Activated gamma-delta T cell treated with anti-CD3 and anti-CD28 coated beads, Interleukin-2, amount 50 U/mL, for 16 hours (primary cell): ENCODE measurements around the gene LRG1.
A peak's percentile ranks its signal among the peaks of the same experiment; 100 is the strongest.
"Not testable (repeated sequence)": the region's sequence is repeated elsewhere in the genome, so short reads cannot be mapped to it uniquely, and the experiment has no call there.

Experiments used
- DNase-seq: peaks from one replicate; pipeline ENCODE4 v3.0.0-alpha.2; 2020; ENCODE audit warnings: low read depth

LRG1 gene

DNA sequence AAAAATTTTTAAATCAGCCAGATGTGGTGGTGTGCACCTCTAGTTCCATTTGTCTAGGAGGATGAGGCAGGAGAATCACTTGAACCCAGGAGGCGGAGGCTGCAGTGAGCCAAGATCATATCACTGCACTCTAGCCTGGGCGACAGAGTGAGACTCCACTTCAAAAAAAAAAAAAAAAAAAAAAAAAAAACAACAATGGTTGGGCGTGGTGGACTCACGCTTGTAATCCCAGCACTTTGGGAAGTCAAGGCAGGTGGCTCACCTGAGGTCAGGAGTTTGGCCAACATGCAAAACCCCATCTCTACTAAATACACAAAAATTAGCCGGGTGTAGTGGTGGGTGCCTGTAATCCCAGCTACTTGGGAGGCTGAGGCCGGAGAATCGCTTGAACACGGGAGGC is 12.5 kb downstream of the LRG1 start:
- DNase-seq, result not testable (repeated sequence)

DNA sequence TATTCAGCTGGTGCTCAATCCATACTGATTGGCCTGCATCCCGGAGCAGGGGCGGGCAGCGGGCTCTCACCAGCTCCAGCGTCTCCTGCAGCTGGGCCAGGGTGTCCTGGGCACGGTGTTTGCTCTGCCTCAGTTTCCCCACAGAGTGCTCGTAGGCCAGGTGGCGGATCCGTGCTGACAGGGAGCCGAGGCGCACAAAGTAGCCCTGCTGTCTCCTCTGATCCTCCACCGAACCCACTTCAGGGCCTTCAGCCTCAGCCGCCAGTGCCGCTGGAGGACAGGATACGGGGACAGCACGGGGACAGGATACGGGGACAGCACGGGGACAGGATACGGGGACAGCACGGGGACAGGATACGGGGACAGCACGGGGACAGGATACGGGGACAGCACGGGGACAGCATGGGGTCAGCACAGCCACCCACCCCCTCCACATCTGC is 14.3 kb downstream of the LRG1 start:
- no peak for DNase-seq

DNA sequence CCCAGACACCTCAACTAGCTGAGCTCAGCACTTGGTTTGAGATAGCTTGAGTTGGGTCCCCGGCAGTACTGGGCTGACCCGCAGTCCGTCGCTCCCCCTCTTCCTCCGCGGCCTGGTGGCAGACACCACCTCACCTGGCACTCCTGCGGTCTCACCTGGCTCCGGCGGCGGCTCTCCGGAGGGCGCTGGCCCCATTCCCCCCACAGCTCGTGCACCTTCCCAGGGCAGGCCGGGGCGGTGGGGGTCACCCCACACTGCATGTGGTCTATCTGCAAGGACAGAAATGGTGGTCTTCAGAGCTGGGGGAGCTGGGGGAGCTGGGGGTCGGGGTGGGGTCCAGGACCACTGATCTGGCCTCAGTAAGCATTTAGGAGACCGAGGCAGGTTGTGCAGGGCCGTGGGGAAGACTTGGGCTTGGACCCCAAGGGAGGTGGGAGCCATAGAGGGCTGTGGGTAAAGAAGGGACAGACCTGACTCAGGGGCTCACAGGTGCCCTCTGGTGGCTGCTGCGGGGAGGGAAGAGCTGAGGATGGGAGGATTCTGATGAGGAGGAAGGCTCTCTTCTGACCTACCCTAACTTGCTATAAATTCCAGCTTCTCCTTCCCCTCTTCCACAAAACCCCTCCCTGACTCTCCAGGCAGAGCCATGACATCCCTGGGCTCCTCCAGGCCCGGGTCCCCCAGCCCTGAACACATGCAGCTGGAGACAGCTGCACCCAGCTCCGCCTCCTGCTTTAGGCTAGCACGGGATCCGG is 14.9 kb downstream of the LRG1 start:
- peak; percentile 46 for DNase-seq

DNA sequence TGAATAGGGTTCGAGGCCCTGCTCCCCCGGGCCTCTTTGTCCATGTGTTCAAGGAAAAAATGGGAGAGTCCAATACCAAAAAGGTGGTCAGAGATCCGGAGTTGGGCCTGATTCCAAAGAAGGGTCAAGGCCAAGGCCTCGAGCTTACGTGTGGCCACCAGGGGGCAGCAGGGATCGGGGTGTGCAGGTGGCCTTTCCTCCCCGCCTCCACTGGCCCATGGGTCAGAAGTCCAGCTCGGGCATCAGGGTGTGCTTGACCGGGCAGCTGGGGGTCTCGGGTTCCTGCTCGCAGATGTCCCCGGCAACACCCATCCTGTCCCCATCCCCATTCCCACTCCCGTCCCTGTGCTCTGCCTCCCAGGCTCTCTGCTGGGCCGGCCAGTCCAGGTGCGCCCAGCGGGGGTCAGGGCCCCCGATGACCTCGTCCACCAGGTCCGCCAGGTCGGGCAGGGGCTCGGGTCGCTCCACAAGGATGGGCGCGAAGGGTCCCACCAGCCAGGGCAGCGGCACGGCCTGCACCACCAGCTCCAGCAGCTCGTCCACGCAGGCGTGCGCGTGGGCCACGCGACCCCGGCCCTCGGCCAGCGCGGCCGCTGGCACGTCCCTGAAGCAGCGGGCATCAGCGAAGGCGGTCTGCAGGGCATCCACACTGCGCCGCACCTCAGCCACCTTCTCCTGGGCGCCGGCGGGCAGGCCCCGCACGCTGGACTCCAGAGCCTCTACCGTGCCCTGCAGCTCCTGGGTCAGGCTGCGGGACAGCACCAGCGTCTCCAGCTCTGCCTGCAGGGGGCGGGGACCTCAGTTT is 16.3 kb downstream of the LRG1 start:
- no peak for DNase-seq

DNA sequence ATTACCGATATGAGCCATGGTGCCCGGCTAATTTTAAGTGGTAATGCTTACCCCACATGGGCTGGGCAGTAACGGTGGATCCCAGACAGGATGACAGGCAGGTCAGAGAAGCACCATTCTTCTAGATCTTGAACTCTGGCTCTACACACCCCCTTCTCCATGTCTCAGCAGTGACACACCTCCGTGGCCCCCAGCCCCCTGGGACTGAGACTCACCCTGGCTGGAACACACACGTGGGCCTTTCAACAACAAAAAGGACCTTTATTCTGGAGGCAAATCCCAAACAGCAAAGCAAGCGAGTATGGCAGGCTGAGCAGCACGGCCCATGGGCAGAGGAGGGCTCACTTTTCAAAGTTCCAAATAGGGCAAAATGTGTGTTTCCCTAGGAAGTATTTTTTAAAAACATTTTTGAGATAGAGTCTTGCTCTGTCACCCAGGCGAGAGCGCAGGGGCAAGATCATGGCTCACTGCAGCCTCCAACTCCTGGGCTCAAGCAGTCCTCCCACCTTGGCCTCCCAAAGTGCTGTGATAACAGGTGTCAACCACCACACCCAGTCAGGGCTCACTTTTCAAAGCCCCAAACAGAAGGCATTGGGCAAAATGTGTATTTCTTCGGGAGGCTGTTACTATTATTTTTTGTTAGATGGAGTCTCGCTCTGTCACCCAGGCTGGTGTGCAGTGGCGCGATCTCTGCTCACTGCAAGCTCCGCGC is 17.4 kb downstream of the LRG1 start:
- DNase-seq, result no peak

DNA sequence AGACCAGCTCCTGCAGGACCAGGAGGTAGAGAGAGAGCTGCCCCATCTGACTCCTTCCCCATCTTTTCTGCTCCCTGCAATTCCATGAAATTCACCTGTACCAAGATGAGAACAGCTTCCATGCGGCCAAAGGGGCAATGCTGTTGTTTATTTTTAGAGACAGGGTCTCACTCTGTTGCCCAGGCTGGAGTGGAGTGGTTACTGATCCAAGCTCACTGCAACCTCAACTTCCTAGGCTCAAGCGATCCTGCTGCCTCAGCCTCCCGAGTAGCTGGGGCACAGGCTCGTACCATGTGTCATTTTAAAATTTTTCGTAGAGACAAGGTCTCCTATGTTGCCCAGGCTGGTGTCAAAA is 18.0 kb downstream of the LRG1 start:
- DNase-seq, result no peak

DNA sequence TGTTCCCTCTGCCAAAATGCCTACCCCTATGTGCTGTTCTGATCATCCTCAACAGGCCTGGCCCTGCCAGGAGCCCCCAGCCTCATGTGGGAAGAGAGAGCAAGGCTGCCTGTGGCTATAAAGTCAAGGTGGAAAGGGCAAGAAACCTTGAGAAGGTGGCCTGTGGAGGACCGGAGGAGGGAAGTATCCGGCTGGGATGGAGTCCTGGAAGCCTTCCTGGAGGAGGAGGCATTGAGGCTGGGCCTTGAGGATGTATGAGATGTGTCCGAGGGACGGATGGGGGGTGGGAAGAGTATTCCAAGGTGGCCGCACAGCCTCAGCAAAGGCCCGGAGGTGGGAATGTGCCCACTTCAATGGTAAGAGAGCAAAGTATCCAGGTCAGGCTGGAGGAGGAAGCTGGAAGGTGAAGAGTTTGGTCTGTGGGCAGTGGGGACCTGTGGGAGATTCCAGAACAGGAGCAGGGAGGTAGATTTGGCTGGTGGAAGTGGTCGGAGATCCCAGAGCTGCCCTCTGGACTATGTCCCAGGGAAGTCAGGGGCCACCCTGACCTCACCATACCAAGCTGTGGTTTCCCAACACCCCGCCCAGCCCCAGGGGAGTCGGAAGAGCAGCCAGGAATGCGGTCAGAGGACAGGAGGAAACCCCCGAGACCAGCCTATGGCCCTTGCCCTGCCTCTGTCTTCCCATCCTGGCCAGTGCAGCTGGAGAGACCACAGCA is 18.5 kb downstream of the LRG1 start:
- no peak for DNase-seq

DNA sequence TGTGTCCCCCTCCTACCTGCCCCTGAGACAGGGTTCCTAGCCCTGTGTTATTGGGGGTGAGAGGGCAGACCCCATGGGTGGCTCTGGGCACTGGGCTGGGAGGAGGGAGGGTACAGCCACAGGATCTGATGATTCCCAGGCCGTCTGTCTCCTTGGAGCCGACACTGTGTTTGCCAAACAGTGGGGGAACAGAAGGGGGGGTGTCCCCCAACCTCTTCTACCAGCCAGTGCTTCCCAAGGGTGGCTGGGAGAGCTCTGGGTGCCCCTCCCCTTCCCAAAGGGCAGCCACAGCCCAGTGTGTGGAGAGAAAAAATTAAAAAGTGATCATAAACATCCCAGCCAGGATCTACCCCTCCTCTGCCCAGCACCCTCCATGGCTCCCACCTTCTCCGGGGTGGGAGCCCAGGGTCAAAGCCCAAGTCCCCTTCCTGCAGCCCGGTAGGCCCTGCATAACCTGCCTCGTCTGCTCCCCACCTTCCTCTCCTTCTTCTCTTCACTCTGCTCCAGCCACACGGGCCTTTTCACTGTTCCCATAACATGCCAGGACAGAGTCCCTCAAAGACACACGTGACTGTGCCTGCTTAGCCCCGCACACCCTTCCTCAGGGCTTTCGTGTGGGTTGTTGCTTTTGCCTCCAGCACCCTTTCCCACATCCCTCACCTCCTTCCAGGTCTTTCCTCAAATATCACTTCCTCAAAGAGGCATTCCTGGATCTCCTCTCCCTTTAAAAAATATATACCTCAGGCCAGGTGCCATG is 20.1 kb downstream of the LRG1 start:
- no peak for DNase-seq

DNA sequence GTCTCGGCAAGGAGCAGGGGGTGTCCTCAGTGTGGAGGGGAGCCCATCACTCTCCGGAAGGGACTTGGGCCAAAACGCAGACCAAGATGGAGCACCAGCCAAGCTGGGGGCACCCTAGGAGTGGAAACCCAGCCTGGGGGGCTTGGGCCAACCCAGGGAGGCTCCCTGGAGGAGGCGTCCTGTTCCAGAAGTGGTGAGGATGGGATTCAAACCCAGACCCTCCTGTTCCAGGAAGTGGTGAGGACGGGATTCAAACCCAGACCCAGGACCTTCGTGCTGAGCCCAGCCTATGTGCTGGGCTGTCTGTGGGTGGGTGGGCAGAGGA is 20.7 kb downstream of the LRG1 start:
- no peak for DNase-seq

DNA sequence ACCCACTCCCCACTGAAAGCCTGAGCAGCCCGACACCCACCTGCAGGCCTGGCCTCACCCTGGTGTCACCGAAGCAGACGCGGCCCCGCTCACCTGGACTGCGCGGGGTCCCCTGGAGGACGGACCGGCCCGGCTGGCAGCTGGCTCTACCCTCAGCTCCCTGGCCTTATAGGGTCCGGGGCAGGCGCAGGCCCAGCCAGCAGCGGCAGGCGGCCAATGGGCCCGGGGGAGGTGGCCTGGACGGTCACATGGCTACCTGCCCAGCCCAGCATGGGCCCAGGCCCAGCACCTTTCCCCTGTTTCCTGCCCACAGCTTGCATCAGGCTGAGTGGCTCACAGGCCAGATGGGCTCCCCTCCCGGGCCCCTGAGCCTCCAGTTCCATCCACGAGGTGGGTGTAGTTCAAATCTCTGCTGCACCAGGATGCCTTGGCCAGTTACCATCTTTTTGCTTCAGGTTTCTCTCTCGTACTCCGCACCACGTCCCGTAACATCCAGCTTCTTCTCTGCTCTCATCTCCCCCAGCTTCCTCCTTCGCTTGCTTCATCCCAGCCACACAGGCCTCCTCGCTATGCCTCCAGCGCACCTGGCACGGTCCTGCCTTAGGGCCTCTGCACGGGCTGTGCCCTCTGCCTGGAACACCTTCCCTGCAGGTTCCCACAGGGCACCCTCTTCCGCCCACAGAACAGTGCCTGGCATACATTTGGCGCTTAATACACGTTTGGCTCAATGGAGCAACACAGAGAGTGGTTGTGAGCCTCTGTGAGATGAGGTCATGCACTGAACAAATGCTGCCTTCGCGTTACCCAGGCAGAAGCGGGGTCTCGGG is 21.3 kb downstream of the LRG1 start, which contains the start of gene PLIN4:
Gene PLIN4 (minus strand): TSS at position 142 of the 827 bp plus-strand sequence. CDS start 214 bp downstream, outside the sequence.
- DNase-seq, result no peak

DNA sequence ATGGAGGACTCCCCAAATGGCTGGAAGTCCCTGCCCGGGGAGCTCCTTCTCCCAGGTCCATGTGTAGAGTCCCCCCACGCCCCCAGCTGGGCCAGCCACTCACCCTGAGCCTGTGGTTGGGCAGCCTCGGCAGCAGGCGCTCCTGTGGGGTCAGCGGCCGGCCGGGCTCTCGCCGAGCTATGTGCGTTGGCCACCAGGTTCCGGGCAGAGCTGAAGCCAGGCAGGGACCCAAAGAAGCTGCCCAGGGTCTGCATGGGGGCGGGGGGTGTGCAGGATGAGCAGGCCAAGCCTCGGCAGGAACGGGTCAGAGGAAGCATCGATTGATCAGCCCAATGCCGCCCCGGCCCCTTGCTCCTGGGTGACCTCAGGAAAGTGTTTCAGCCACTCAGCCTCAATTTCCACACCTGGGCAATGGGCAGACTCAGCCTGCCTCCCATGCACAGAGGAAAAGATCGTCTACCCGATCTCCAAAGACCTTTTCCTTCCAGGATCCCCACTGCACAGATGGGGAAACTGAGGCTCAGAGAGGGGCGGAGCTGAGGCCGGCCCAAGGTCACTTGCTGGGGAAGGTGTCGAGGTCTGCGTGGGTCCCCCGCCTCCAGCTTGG is 22.3 kb downstream of the LRG1 start:
- DNase-seq, result no peak

DNA sequence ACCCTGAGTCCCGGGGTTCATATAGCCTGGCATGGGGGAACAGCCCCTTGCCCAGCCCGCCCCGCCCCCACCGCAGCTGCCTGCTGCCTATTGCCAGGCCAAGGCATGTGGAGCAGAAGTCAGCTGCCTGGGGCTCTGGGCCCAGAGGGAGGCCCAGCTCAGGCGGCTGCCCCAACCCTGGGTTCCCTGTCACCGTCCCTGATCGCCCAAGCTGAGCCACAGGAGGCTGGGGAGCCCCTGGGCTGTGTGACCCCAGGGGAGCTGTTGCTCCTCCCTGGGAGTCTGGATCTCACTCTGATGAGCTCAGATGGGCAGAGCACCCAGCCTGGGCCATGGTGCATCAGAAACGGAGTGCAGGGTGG is 22.9 kb downstream of the LRG1 start:
- DNase-seq, result no peak

DNA sequence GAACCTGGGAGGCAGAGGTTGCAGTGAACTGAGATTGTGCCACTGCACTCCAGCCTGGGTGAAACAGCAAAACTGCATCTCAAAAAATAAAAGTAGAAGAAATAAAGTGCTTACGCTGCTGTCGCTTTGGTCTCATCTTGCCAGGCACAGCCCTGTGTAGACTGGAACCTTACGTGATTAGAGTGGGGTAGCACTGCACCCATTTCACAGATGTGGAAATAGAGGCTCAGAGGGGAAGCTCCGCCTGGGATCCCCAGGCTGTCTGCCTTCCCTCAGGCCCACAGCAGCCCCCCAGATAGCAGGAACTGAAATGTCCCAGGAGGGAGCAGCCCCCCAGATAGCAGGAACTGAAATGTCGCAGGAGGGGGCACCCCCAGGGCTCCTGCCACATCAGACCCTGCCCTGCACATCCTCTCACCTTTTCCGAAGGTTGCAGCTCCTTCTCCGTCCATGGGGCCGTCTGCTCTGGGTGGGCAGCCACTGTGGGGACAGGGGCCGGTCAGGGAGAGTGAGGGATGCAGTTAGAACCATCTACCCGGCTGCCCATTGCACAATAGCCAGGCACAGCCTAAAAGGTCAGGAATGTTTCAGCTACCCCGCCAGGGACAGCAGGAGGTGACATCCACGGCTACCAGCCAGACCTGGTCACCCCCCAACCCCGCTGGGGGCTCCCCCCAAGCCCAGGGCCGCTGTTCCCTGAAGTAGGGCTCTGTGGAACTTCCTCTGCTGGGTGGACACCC is 23.5 kb downstream of the LRG1 start:
- no peak for DNase-seq

DNA sequence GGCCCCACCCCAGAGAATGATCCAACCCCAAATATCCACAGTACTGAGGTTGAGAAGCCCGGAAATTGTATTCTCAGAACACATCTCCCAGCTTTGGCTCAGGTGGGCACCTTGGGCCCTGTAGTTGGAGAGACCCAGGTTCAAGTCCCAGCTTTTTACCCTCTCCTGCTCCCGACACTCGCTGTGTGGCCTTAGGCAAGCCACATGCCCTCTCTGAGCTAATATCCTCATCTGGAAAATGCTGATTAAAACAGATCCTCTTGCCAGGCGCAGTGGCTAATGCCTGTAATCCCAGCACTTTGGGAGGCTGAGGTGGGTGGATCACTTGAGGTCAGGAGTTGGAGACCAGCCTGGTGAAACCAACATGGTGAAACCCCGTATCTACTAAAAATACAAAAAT is 24.1 kb downstream of the LRG1 start:
- no peak for DNase-seq

DNA sequence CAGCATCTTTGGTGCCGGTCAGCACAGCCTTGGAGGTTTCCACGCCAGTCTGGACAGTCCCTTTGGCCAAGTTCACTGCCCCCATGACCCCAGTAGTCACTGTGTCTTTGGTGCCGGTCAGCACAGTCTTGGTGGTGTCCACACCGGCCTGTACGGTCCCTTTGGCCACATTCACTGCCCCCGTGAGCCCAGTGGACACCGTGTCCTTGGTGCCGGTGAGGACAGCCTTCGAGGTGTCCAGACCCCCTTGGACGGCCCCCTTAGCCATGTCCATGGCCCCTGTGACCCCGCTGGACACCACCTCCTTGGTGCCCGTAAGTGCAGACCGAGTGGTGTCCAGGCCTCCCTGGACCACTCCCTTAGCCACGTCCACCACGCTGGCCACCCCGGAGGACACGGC is 26.6 kb downstream of the LRG1 start:
- DNase-seq, result no peak

DNA sequence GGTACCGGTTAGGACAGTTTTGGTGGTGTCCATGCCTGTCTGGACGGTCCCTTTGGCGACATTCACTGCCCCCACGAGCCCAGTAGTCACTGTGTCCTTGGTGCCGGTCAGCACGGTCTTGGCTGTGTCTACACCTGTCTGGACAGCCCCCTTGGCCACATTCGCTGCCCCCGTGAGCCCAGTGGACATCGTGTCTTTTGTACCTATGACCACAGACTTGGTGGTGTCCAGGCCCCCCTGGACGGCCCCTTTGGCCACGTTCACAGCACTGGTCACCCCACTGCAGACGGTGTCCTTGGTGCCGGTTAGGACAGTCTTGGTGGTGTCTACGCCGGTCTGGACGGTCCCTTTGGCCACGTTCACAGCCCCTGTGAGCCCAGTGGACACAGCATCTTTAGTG is 27.8 kb downstream of the LRG1 start:
- no peak for DNase-seq

DNA sequence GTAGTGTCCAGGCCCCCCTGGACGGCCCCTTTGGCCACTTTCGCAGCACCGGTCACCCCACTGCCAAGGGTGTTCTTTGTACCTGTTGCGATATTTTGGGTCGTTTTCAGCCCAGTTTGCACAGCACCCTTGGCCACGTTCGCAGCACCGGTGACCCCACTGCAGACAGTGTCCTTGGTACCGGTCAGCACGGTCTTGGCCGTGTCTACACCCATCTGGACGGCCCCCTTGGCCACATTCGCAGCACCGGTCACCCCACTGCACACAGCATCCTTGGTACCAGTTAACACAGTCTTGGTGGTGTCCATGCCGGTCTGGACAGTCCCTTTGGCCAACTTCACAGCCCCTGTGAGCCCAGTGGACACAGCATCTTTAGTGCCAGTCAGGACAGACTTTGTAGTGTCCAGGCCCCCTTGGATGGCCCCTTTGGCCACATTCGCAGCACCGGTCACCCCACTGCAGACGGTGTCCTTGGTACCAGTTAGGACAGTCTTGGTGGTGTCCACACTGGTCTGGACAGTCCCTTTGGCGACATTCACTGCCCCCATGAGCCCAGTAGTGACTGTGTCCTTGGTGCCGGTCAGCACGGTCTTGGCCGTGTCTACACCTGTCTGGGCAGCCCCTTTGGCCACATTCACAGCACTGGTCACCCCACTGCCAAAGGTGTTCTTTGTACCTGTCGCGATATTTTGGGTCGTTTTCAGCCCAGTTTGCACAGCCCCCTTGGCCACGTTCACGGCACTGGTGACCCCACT is 28.4 kb downstream of the LRG1 start:
- no peak for DNase-seq

DNA sequence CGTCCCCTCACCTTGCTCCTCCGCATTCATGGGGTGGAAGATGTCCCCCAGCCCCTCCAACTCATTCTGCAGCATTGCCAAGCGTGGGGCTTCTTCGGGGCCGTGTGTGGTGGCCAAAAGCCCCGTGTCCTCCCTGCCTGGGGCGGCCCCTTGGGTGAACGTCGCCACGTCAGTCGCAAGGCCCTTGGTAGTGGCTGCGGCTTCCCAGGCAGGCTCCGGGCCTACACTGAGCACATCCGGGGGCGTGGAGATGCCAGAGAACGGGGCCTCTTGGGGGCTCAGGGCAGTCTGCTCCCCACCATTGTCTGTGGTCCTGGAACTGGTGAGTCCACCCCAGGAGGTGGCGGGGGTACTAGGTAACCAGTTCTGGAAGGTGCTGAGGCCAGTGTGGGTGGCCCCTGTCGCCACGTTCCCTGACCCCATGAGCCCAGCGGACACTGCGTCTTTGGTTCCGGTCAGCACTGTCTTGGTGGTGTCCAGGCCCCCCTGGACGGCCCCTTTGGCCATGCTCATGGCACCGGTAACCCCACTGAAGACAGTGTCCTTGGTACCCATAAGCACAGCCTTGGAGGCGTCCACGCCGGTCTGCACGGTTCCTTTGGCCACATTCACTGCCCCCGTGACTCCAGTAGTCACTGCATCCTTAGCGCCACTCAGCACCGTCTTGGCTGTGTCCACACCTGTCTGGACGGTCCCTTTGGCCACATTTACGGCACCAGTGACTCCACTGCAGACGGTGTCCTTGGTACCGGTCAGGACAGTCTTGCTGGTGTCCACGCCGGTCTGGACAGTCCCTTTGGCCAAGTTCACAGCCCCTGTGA is 29.2 kb downstream of the LRG1 start:
- no peak for DNase-seq
